GM12878 (cell line): ENCODE measurements around the gene NRM. TPM values are rescaled to one million over a fixed set of nuclear protein-coding genes. Genes with fewer than 3 reads are reported as not detected.

ENCODE experiments used
- ATAC-seq: fragments of 200-7000 bp; cut with Tn5 transposase; 3 replicates; pipeline ENCODE4 v1.9.1; 2020; ENCODE audit warnings: mild to moderate bottlenecking, moderate library complexity
- BruUV-seq: library from RNA; stranded (reverse); fragments of 400-500 nt; replicated peaks from 2 replicates; lab custom pipeline; 2021; lab: Mats Ljungman, UMichigan
- CTCF ChIA-PET: fragments of 300-600 bp; sonication (Branson Sonifier 250); formaldehyde crosslinking; extraction: SDS; loops from one replicate; lab custom pipeline; 2021; ENCODE audit warnings: inconsistent platforms; lab: Yijun Ruan, JAX
- POLR2A ChIA-PET: fragments of 350-600 bp; formaldehyde crosslinking; extraction: SDS; loops from one replicate; lab custom pipeline; 2021; ENCODE audit warnings: inconsistent platforms; lab: Charles Lee
- RAD21 ChIA-PET: fragments of 300-600 bp; sonication (Branson Sonifier 250); formaldehyde crosslinking; loops from one replicate; lab custom pipeline; 2023; ENCODE audit warnings: antibody characterized with exemption; ENCODE audit not compliant: unreplicated experiment; lab: Charles Lee
- SMC1A ChIA-PET: fragments of 300-600 bp; sonication (Branson Sonifier 250); formaldehyde crosslinking; loops from one replicate; lab custom pipeline; 2023; ENCODE audit not compliant: unreplicated experiment, uncharacterized antibody; lab: Charles Lee
- DNase-seq: peaks from one replicate; pipeline ENCODE4 v3.0.0-alpha.2; 2011; ENCODE audit warnings: low read depth, low spot score
- FAIRE-seq: peaks from 3 replicates; lab custom pipeline; 2011; peaks lifted over from hg19 to GRCh38; lab: Jason Lieb, UNC
- H2AFZ ChIP-seq: 2 replicates; pipeline ENCODE4 v1.6.0; 2011; ENCODE audit warnings: low read depth, low read length, control low read depth; ENCODE audit not compliant: control insufficient read depth
- H3K27ac ChIP-seq: 2 replicates; pipeline ENCODE4 v1.5.1; 2011; ENCODE audit warnings: control low read depth; ENCODE audit not compliant: control insufficient read depth, insufficient read depth
- H3K27me3 ChIP-seq, 2 experiments: replicated peaks in 1 of 2; 2 replicates each; pipeline versions ENCODE4 v1.6.0 to v1.6.1; 2011; ENCODE audit warnings: low read length in 1 of 2; ENCODE audit not compliant: control insufficient read depth in 2 of 2, insufficient read depth in 2 of 2
- H3K36me3 ChIP-seq, 2 experiments: 2 replicates each; pipeline ENCODE4 v1.5.1; 2011; ENCODE audit warnings: low read length in 1 of 2; ENCODE audit not compliant: control insufficient read depth in 2 of 2, insufficient read depth in 2 of 2
- H3K4me1 ChIP-seq: 2 replicates; pipeline ENCODE4 v1.6.1; 2011; ENCODE audit warnings: mild to moderate bottlenecking, low read length, moderate library complexity, mixed read lengths; ENCODE audit not compliant: control insufficient read depth, insufficient read depth
- H3K4me2 ChIP-seq: 2 replicates; pipeline ENCODE4 v1.6.0; 2011; ENCODE audit warnings: control low read depth; ENCODE audit not compliant: control insufficient read depth, insufficient read depth
- H3K4me3 ChIP-seq: fragments of 200-600 bp; sonication (generic); 2 replicates; pipeline ENCODE4 v1.5.1; 2016
- H3K79me2 ChIP-seq: 2 replicates; pipeline ENCODE4 v1.6.0; 2011; ENCODE audit warnings: low read length; ENCODE audit not compliant: control insufficient read depth, insufficient read depth
- H3K9ac ChIP-seq: 2 replicates; pipeline ENCODE4 v1.8.0; 2011; ENCODE audit warnings: low read length, control low read depth, mixed read lengths; ENCODE audit not compliant: control insufficient read depth, insufficient read depth
- H3K9me3 ChIP-seq: replicated peaks from 3 replicates; pipeline ENCODE4 v1.5.1; 2011; ENCODE audit warnings: mild to moderate bottlenecking, low read length; ENCODE audit not compliant: control insufficient read depth, insufficient read depth
- H4K20me1 ChIP-seq: 2 replicates; pipeline ENCODE4 v1.6.0; 2011; ENCODE audit not compliant: control insufficient read depth, insufficient read depth
- ATF3 ChIP-seq: IDR thresholded peaks from 2 replicates; pipeline ENCODE4 v1.6.1; 2011; ENCODE audit warnings: low read depth, mild to moderate bottlenecking, low read length, moderate library complexity, borderline replicate concordance; ENCODE audit errors: extremely low read depth
- MYC ChIP-seq: IDR thresholded peaks from 2 replicates; pipeline ENCODE4 v1.6.1; 2011; ENCODE audit warnings: mild to moderate bottlenecking, low read length, moderate library complexity, inconsistent platforms; ENCODE audit not compliant: insufficient read depth, insufficient replicate concordance, insufficient read length, severe bottlenecking
- SRF ChIP-seq, 2 experiments: IDR thresholded peaks; 2 replicates each; pipeline ENCODE4 v1.6.1; 2011; ENCODE audit warnings: low read depth in 2 of 2, low read length in 2 of 2, mild to moderate bottlenecking in 1 of 2, moderate library complexity in 1 of 2
- SUPT20H ChIP-seq: IDR thresholded peaks from 2 replicates; pipeline ENCODE4 v1.6.1; 2011; ENCODE audit warnings: low read depth, mild to moderate bottlenecking, low read length, moderate library complexity, borderline replicate concordance; ENCODE audit not compliant: control insufficient read depth
- USF1 ChIP-seq: IDR thresholded peaks from 2 replicates; pipeline ENCODE4 v1.6.1; 2011; ENCODE audit warnings: borderline replicate concordance, low read depth, mild to moderate bottlenecking, moderate library complexity, mixed read lengths, low read length; ENCODE audit not compliant: insufficient read depth; ENCODE audit errors: extremely low read length
- WGBS: methylation state at CpG from one replicate; pipeline ENCODE4 v1.1.6; 2016; ENCODE audit warnings: low lambda C conversion rate; ENCODE audit not compliant: insufficient replicate concordance, insufficient coverage; ENCODE audit errors: missing lambda C conversion rate; 5-methylcytosine and 5-hydroxymethylcytosine counted together
- in situ Hi-C: fragments of 300-500 bp; cut with MboI; formaldehyde crosslinking; loops from 9 replicates; pipeline ENCODE4 v1.14.3; 2018; ENCODE audit warnings: mixed read lengths
- intact Hi-C: fragments of 100-400 bp; cut with micrococcal nuclease; formaldehyde crosslinking; loops from one replicate; pipeline ENCODE4 v1.14.2; 2022; ENCODE audit not compliant: unreplicated experiment
- polyA plus RNA-seq, 11 experiments: library from polyadenylated mRNA; depleted of rRNA in 4 of 11; unstranded in 6 of 11; stranded (reverse) in 5 of 11; fragments of >200 nt; fragmentation: Nextera tagmentation in 4 of 11; fragmentation: Illumina TruSeq in 1 of 11; extraction: Ambion mirVana in 4 of 11; extraction: Trizol in 1 of 11; gene quantifications; 1 replicate in 1 of 11; 2 replicates in 10 of 11; pipeline versions ENCODE4 v1.2.1 to v1.2.3, GENCODE V29; 2011 to 2016; ENCODE audit warnings: inconsistent platforms in 2 of 11, missing spikeins in 2 of 11, low read depth in 1 of 11
- total RNA-seq, 4 experiments: library from RNA; depleted of rRNA in 3 of 4; stranded (reverse); fragments of >200 nt in 3 of 4; fragmentation: Illumina TruSeq in 1 of 4; extraction: Trizol in 1 of 4; gene quantifications; 2 replicates each; pipeline versions ENCODE4 v1.2.1 to v1.2.3, GENCODE V29; 2013 to 2021

NRM gene
- total and polyA plus RNA-seq, 10 of the 15 experiments (the other 5 are each of a cell fraction or from before 2014, with no cell fraction given), result 15.4 to 46.7 (median 29.0) TPM

GRCh38 chr6:30732237-30732943 lies 41.6 kb upstream of the NRM start:
- Histone ChIP-seq H2AFZ (no peak overlapping the region), H3K4me2 (no peak overlapping the region), H4K20me1 (no peaks in the 10 kb centered on the region), H3K4me1 (peaks cover 29% of the 10 kb centered on the region), H3K36me3 (peaks cover 9 to 10% of the 10 kb centered on the region in 2 experiments; a peak in 3 of 4 replicates), H3K27me3 (no peaks in the 10 kb centered on the region), H3K27ac (no peak overlapping the region), H3K79me2 (peaks cover 2% of the 10 kb centered on the region; the same call in 1 of the 2 replicates), H3K4me3 (no peak overlapping the region), H3K9me3 (no peaks in the 10 kb centered on the region), H3K9ac (no peak overlapping the region)
- no peak for DNase-seq
- in situ Hi-C loops, result loop anchor here (5.0 kb wide), 1 partner anchor 250 kb away; no protein-coding TSS in a partner anchor
- ChIA-PET SMC1A (interaction anchor here (0.6 to 17.7 kb wide), 15 partner anchors 8 to 355 kb away, joined by 3 to 265 read pairs (median 8); partner anchors contain the start of genes DHX16, FLOT1, MRPS18B and PPP1R10), POLR2A (interaction anchor here (1.1 to 4.4 kb wide), 8 partner anchors 11 to 99 kb away, joined by 3 to 36 read pairs (median 4); partner anchors contain the start of gene NRM), CTCF (interaction anchor here (0.6 to 22.7 kb wide), 25 partner anchors 8 to 347 kb away, joined by 3 to 487 read pairs (median 8); partner anchors contain the start of genes FLOT1, MDC1 and NRM), RAD21 (interaction anchor here (0.8 to 12.8 kb wide), 3 partner anchors 10 to 53 kb away, joined by 3 to 232 read pairs (median 31); partner anchors contain the start of genes DHX16, FLOT1 and TUBB)
- WGBS, result 95% methylated on average over 10 of the region's 12 CpGs
- ATAC-seq, result no peak
- FAIRE-seq, result no peak
- TF ChIP-seq SUPT20H, result no peak
- TF ChIP-seq USF1, result no peak
- no peak for TF ChIP-seq MYC
- TF ChIP-seq ATF3, result no peak
- no peak for TF ChIP-seq SRF (IDR thresholded peaks at IDR 0.05; ENCODE audit: low read depth in 2 of 2, low read length in 2 of 2)
- no TSS peak for BruUV-seq
- intact Hi-C loops, result no loop called here
